Epidermal melanocyte (primary cell): ENCODE results near the gene MAB21L4.

Experiments
- DNase-seq: peaks from one replicate; pipeline ENCODE4 v3.0.0; 2011; ENCODE audit warnings: low spot score; ENCODE audit not compliant: insufficient read length

Gene MAB21L4

DNA sequence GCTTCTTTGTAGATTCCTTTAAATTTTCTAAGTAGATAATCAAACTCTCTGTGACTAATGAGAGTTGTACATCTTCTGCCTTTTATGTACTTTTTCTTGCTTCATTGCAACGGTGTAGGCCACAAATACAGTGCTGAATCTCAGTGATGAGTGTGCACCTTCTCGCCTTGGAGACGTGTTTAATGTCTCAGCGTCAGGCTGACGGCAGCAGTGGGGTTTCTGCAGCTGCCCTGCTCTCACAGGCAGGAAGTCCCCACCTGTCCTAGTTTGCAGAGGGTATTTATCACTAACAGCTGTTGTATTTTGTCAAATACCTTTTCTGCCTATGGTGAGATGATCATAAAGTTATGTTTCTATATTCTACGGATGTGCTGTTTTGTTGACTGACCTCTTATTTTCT lies 14.0 kb downstream of the MAB21L4 start:
- DNase-seq: no peak

DNA sequence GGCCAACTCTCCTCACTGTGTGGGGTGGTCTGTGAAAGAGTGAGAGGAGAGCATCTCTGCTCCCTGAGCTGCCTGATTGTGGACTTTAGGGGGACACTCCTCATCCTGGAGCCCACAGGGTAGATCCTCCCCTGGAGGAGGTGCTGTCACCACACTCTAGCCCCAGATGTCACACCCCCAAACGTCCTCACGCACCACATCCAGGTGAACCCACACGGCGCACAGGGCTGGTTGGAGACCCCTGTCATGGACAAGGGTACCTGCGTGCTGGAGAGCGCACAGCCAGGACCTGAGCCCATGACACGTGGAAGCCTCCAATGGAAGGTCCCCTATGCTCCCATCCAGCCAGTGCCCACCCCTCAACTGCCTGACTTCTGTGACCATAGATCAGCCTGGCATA lies 16.9 kb downstream of the MAB21L4 start:
- no peak for DNase-seq

DNA sequence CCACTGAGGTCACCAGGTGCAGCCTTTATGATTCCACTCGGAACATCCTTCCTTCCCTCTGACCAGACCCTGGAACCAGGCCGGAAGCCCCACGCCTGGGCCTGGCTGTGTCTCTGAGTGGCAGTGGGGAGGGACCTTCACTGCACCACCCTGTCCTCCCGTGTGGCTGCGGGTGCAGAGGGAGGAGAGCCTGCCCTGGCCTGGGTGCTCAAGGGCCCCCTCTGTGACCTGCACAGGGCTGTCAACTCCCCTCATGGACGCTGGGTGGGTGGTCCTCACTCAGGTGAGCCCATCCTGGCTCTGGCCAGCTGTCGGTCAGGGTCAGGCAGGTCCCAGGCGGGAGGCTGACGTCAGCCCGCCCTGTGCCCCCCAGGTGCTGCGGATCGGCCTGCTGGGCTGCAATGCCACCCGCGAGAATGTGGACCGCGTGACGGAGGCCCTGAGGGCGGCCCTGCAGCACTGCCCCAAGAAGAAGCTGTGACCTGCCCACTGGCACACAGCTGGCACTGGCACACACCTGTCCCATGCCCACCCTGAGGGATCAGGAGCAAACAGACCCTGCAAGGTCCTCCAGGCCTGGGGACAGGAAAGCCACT lies 17.5 kb downstream of the MAB21L4 start:
- DNase-seq: no peak

DNA sequence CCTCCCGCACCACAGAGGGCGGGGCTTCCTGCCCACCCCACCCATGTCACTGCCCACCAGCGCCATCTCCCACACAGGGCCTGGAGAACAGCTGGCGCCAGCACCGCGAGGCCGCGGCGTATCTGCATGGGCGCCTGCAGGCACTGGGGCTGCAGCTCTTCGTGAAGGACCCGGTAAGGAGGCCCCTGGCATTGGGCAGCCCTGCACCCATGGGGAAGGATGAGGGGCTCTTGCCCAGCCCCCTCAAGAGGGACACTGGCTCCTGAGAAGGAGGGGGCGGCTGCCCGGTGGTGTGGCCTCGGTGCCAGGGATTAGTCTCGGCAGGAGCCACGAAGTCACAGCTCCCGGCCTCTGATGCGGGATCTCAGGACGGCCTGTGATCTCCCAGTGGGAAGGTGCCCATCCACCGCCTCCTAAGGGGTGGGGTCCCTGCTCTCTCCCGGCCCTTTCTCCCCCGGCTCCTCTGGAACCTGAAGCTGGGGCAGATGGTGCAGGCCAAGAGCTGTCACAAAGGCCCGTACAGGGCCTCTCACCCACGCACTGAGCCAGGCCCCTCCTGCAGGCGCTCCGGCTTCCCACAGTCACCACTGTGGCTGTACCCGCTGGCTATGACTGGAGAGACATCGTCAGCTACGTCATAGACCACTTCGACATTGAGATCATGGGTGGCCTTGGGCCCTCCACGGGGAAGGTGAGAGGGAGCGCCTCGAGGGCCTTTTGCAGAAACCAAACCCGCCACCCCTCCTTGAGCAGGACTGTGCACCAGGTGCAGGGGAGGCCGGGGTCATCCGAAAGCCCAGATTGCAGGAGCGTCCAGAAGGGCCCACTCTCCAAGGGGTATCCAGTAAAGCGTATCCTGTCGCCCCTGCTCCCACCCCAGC lies 18.3 kb downstream of the MAB21L4 start:
- DNase-seq: no peak

DNA sequence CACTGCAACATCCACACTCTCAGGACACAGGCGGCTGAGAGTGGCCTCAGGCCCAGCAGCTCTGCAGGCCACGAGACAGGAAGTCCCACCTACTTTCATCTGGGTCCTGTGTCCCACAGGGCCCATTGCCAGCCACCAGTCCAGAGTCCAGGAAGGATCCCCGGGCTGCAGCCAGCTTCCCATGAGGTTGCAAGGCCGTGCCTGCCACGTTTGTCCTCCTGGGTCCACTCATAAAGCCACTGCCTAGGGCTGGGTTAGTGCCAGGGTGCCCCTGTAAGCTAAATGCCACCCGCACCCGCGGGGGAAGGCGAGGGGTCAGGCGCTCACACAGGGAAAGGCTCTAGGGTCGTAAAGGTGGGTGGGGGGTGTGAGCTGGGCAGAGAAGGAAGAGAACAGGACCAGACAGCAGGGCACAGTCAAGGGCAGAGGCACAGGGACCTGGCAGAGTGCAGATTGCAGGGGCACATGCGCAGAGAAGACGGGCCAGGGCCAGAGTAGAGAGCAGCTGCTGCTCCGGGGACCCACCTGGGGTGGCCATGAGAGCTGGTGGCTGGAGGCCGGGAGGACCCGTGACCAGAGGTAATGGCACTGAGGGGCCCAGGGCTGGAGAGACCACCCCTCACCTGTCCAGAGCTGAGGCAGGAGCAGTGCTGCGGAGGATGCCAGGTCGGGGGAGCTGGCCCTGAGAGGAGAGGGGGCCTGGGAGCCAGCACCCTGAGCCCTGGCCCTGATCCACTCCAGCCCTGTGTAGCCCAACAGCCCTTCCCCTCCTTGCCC lies 19.3 kb downstream of the MAB21L4 start:
- DNase-seq: no peak

DNA sequence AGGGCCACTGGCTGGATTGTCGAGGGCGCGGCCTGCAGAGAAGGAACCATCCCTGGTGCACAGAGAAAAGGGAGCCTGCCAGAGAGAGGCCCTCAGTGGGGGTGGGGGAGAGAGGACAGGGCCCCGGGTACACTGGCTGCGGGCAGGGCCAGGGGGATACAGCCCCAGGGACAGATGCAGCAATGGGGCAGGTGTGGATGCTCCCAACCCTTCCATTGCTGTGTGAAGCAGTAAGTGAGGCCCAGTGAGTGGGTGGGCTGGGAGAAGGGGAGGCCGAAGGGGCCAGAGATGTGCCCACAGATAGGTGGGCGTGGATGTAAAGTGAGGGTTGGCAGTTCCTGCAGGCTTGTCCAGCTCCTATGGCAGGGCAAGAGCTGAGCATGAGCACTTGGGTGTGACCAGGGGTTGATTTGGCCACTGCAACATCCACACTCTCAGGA lies 19.9 kb downstream of the MAB21L4 start:
- no peak for DNase-seq

DNA sequence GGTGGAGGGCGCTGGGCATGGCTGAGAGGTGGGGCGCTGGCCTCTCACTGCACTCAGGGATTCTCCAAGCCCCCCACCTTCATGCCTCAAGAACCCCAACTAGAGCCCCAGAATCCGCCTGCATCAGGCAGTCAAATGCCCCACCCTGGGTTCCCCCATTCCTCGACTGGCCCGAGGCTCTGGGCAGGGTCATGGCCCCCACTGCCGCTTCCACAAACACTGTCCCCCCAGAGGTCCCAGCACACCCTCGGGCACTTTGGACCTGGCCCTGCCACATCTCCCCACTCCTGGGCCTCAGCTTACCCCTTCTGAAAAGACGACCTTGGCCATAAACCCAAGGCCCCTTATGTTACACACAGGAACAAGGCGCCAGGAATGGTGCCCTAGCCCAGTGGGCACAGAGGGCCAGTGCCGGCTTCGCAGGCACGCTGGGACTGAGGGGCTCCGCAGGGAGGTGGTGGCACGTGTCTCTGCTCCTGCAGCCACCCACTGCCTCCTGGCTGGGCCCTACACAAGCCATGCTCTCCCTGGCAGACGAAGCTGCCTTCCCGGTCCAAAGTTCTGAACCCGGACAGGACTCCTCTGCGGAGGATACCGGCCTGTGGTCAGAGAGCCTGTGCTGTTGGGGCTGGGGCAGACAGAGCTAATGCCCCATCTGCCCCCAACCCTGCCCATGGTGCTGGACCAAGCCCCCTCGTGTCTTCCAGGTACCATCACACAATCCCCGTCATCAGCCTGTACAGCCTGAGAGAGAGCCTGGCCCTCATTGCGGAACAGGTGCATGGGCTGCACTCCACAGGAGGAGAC lies 20.5 kb downstream of the MAB21L4 start:
- no peak for DNase-seq

DNA sequence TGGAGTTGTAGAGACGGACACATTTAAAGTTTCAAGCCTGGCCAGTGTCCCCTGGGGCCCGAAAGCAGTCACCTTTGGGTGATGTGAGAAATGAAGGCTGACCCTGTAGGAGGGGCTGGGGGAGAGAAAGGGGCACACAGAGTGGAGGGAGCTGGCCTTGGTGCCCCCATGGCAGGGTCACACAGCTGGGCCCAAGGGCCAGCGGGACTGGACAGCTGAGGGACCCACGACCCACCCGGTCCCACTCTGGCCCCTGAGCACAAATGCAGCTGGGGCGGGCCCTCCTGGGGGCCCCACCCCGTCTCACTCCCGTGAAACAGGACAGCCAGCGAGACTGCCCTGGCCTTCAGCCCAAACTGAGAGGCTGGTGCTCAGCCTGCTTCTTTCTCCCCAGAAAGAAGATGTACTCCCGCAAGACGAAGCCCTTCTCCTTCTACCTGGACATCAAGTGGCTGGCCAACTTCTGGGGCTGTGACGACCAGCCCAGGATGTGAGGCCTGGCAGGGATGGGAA lies 21.2 kb downstream of the MAB21L4 start:
- DNase-seq: no peak

DNA sequence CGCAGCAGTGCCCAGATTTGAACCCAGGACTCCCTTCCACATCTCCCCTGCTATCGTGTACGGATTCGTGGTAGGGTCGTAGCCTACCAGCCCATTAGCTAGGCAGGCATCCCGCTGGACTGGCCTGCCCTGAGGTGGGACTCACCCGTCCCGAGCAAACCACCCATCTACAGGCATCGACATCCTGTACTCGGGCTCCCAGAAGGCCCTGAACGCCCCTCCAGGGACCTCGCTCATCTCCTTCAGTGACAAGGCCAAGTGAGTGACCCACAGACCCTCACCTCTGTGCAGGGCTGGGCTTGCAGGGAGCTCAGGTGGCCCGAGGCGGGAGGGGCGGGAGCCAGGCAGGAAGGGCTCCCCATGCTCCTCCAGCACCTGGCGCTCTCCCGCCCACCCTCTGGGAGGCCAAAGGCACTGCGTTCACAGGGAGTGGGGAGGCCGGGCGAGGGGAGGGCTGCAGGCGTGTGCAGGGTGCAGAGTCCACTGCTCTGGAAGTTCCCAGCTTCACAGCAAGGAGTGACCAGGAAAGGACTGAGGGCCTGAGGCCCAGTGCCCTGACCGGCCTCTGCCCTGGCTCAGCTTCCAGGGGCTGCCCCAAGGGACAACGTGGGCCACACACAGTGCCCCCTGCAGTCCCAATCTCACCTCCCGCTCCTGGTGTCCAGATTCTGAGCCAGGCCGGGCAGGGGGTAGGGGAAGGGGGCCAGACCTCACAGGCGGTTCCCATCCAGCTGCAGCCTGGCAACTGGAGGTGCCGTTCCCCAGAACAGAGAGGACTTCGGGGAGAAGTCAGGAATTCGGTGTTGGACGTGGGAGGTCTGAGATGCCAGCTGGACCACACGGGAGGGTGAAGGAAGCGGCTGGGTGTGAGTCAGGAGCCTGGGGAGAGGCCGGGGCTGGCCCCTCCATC lies 21.9 kb downstream of the MAB21L4 start:
- no peak for DNase-seq

DNA sequence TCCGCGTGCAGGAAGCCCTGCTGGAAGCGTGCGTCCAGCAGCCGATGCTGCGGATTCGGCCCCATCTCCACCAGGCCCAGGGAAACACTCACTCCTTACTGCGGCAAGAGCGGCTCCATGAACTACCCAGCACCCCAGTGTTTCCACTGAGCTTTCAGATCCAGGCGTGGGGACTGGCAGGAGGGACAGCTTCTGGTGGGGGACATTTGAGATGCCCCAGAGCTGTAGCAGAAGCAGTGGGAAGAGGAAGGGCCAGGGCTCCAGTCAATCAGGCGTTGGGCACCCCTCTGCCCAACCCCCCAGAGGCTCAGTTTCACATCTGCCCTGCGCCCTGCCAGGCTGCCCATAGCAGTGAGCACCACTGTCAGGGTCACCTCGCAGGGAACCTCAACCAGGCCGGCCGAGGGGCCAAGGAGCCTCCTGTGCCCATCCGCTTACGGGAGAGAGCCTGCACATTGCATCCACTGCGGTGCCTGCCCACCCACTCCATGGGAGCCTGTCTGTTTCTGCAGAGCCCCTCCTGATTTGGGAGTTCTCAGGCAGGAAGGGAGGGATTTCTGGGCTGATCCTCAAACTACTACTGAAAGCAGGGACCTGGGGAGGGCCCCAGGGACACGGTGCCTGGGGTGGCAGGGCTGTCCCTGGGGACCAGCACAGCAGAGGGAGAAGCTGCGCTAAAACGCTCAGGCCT lies 22.7 kb downstream of the MAB21L4 start:
- no peak for DNase-seq

DNA sequence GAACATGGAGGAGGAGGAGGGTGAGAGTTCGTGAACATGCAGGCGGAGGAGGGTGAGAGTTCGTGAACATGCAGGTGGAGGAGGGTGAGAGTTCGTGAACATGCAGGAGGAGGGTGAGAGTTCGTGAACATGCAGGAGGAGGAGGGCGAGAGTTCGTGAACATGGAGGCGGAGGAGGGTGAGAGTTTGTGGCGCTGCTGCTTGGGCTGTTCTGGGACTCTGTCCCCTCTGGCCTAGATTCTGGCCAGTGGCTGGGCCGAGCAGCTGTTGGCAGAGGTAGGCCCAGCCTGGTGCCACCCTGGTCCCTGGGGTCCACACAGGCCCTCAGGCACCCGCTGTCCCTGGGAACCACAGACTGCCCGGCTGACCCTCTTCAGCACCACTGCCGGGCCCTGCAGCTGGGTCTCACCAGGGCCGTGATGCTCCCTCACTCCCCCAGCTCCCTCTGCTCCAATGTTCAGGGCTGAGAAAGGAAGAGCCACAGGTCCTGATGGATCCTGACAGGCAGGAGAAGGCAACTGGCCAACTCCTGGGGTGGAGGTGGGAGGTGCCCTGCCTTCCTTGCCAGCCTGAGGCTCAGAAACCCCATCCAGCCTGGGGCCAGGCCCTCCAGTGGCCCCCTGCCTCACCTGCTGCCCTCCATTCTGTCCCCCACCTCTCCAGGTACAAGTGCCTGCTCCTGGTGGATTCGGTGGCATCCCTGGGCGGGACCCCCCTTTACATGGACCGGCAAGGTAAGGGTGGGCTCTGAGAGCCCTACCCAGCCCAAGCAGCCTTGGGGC lies 23.4 kb downstream of the MAB21L4 start:
- DNase-seq: no peak

DNA sequence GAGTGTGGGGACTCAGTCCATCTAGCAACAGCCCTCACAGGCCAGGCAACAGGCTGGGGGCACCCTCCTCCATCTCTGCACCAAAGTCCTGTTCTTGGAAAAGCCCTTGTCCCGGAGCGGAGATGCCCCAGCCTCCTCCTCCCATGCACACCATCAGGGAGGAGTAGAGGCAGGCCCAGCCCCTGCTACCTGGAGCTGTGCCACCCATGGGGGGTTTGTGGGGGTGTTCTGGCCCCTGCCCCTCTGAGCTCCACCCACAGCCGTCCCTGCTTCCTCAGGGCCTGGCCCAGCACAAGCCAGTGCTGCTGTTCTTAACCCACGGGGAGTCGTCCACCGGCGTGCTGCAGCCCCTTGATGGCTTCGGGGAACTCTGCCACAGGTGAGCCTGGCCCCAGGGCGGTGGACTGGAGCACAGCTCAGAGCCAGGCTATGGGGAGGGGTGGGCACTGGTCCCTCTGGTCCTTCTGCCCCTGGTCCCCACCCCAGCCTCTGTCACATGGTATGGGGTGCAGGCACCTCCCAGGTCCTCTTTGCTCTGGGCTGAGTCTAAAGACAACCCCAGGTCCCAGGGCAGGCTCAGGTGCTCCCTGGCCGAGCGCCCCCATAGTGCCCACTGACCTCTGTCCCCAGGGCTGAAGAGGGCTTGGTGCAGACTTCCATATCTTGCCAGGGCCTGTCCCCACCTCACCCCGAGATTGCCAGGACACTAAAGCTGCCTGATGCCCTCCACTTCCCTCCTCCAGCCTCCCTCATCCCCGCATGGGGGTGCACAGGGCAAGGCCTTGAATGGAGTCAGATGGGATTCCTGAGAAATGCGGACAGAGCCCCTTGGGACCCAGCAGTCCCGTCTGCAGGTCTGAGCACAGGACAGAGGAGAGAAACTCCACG lies 24.6 kb downstream of the MAB21L4 start:
- no peak for DNase-seq

DNA sequence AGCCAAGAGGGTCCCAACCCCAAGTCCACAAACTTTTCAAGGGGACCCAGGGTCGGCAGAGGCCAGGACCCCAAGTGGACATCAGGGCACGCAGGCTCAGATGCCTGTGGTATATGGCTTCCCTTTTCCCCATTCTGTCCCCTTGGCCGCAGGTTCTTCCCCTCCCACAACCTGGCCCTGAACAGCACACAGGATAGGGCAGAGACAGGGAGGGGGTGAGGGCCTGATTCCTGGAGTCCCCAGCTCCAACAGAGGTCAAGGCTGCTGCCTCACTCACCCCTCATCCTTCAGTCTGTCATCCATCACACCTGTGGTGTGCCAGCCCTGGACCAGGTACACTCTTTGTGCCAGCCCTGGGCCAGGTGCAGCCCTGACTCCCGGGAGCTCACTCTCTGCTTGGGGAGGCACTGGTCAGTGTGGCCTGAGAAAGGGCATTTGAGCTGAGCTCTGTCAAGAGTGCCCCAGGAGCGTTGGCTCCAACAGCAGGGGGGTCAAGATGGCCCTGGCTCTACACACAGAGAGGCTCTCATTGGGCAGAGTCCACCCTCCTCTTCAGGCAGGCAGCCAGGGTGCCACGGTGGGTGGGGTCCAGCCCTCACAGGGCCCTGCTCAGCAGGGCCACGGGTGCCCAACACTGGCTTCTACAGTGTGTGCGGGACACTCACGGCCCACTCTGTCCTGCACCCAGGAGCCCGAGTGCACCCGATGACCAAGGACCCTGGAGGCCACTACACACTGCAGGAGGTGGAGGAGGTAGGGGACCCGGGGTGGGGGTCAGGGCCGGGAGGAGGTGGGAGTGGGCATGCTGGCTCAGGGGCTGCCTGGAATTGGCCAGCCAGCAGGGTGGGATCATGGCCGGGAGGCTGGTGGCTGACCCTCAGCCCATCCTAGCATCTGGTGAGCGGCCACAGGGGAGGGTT lies 25.7 kb downstream of the MAB21L4 start:
- DNase-seq: no peak

DNA sequence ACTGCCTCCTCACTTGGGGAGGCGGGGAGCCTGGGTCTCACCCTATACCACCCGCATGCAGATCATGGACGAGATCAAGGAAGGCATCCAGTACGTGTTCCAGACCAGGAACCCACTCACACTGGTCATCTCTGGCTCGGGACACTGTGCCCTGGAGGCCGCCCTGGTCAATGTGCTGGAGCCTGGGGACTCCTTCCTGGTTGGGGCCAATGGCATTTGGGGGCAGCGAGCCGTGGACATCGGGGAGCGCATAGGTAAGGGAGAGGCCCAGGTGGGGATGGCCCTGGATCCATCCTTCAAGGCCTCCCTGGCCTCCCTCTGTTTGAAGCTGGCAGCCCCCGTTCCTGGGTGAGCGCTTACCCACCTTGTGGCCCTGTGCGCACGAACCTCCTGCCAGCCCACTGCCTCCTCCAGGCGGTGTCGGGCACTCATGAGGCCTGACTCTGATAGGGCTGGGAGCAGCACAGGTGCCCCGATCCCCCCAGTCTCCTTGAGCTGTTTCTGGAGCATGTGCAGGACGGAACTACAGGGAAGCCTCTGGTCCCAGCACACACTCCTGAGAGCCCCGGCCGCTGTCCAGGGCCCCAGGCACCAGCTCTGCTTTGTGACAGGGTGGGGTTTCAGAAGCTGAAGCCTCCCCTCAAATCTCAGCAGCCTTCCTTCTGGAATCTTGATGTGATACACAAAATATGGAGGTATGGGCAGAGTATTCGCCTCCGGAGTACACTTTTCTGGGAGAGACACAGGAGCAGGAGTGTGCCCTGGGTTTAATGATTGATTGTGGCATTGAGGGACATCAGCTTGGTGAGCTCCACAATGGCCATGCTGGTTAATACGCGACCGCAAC lies 26.6 kb downstream of the MAB21L4 start:
- DNase-seq: no peak

DNA sequence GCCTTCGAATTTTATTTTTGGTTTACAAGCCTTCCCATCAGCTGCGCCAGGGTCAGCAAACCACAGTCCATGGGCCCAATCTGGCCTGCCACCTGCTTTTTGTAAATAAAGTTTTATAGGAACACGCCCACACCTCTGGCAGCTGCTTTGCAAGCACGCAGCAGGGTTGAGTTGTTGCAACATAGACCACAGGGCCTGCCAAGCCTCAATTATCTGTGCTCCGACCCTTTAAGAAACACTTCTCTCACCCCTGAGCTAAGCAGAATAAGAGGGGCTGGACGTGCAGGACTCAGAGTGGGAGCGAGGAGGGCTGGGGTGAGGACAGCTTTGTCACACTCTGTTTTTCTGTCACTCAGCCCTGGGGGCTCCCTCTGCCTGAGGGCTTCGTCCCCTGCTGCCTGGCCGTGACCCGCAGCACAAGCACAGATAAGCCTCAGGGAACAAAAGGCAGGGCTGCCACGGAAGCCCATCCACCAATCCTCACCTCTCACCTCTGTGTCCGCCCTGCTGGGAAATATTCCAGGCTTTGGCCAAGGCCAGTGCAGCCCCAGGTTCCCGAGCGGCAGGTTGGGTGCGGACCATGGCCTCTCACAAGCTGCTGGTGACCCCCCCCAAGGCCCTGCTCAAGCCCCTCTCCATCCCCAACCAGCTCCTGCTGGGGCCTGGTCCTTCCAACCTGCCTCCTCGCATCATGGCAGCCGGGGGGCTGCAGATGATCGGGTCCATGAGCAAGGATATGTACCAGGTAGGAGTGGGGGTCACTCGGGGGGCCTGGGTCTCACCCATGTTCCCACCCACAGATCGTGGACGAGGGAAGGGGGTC lies 27.5 kb downstream of the MAB21L4 start, which contains the start of gene AGXT:
Gene AGXT (plus strand): TSS at position 539 of the 823 bp plus-strand sequence. CDS start 42 bp downstream, at position 581.
- no peak for DNase-seq
